Measurements from ENCODE around the gene HP.

HP gene

DNA sequence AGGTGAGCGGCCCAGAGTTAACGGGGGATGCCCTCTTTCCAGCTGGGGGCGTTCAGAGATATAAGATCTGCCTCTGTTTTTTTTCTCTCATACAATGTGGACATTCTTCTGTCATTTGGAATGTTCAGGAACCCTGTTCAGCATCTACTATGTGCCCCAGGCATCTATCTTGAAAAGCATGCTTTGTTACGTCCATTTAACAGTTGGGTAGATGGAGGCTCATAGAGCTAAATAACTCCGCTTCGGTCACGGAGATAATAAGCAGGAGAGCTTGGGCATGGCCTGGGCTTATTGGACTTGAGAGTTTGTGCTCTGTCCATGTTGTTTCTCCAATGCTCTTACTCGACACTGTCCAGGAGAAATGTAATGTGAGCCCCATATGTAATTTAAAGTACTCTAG is 39.6 kb upstream of the HP start:
- DNase-seq (ENCODE audit: insufficient read length, low spot score) (no peak), FAIRE-seq (no peak)
- TF ChIP-seq, protein P1, sequence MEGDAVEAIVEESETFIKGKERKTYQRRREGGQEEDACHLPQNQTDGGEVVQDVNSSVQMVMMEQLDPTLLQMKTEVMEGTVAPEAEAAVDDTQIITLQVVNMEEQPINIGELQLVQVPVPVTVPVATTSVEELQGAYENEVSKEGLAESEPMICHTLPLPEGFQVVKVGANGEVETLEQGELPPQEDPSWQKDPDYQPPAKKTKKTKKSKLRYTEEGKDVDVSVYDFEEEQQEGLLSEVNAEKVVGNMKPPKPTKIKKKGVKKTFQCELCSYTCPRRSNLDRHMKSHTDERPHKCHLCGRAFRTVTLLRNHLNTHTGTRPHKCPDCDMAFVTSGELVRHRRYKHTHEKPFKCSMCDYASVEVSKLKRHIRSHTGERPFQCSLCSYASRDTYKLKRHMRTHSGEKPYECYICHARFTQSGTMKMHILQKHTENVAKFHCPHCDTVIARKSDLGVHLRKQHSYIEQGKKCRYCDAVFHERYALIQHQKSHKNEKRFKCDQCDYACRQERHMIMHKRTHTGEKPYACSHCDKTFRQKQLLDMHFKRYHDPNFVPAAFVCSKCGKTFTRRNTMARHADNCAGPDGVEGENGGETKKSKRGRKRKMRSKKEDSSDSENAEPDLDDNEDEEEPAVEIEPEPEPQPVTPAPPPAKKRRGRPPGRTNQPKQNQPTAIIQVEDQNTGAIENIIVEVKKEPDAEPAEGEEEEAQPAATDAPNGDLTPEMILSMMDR (IDR thresholded peaks at IDR 0.05; ENCODE audit: insufficient read depth, missing control alignments), result no peak

- TF ChIP-seq, protein P1 (IDR thresholded peaks at IDR 0.05; ENCODE audit: insufficient read depth, missing control alignments), result no peak
- DNase-seq (ENCODE audit: insufficient read length, low spot score), result no peak
- FAIRE-seq, result no peak
Observed at GRCh38 chr16:72015124-72015523, 39.2 kb upstream of the HP start.

DNA sequence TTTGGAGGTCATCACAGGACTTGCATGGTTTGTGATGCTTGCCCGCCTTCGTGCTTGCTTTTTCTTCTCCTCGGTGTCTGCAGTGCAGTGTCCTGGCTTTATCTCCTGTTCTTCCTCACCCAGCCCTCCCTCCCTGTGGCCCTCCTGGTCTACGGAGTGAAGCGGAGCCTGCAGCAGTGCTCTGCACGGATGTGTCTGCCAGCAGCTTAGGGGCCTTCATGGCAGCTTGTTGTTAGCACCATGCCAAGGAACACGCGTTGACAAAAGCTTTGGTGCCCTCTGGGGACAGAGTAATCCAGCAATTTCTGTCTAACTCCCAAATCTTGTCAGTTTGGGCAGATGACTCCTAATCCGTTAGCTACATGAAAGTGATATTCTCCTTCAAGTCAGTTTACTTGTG is 35.8 kb upstream of the HP start:
- FAIRE-seq (no peak), DNase-seq (ENCODE audit: insufficient read length, low spot score) (no peak)
- TF ChIP-seq, protein P1 (IDR thresholded peaks at IDR 0.05; ENCODE audit: insufficient read depth, missing control alignments), result peak; percentile 7

GRCh38 chr16:72021043-72021442 is 33.3 kb upstream of the HP start:
- FAIRE-seq, result no peak
- TF ChIP-seq, protein P1 (IDR thresholded peaks at IDR 0.05; ENCODE audit: insufficient read depth, missing control alignments), result no peak
- no peak for DNase-seq (ENCODE audit: insufficient read length, low spot score)

DNA sequence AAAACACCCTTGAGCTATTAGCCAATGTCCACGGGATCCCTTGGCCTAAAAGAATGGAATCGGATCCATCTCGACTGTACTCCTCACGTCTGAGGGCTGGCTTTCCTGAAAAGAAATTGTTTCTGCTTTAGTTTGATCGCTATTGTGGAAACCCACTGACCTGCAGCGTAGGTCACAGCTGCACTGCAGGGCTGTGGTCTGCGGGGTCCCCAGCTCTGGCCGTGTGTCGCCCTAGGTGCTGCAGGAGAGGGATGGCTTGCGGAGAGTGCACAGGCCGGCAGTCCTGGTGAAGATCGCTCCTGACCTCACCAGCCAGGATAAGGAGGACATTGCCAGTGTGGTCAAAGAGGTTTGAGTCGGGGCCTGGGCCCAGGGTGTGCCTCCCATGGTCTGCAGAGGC is 32.2 kb upstream of the HP start:
- TF ChIP-seq, protein P1 (IDR thresholded peaks at IDR 0.05; ENCODE audit: insufficient read depth, missing control alignments), result no peak
- DNase-seq (ENCODE audit: insufficient read length, low spot score), result no peak
- no peak for FAIRE-seq

DNA sequence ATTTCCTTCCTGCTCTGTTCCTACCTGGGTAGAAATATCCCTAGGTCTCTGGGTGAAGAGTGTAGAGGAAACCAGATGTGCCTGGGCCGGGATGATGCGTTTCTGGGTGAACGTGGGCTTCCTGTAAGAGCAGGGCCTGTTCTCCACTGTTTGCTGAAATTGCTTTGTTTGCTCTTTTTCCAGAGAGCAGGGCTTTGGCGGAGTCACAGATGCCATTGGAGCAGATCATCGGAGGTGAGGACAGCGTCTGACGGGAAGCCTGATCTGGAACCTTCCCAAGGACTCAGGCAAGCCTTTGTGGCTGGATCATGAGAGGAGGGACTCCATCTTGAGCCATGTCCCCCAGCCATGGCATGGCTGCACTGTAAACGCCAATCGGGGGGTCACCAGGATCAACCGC is 30.3 kb upstream of the HP start:
- DNase-seq (ENCODE audit: insufficient read length, low spot score), result no peak
- TF ChIP-seq, protein P1 (IDR thresholded peaks at IDR 0.05; ENCODE audit: insufficient read depth, missing control alignments), result no peak
- no peak for FAIRE-seq

- TF ChIP-seq, protein P1 (IDR thresholded peaks at IDR 0.05; ENCODE audit: insufficient read depth, missing control alignments), result no peak
- FAIRE-seq (no peak), DNase-seq (ENCODE audit: insufficient read length, low spot score) (no peak)
Observed at GRCh38 chr16:72024862-72025382, 29.4 kb upstream of the HP start.

All from D721Med (cell line).